Type B pancreatic cell (in vitro differentiated cells): Measurements from ENCODE around the gene SLC7A10. TPM values are rescaled to one million over a fixed set of nuclear protein-coding genes. Genes with fewer than 3 reads are reported as not detected.
"Not testable (repeated sequence)": the region's sequence is repeated elsewhere in the genome, so short reads cannot be mapped to it uniquely, and the experiment has no call there.

Experiments
- DNase-seq: peaks from one replicate; pipeline ENCODE4 v3.0.0; 2021; ENCODE audit warnings: mixed read lengths; ENCODE audit not compliant: unreplicated experiment; ENCODE audit errors: extremely low spot score
- H3K27ac Mint-ChIP-seq: 2 replicates; pipeline ENCODE4 v1.8.0; 2021; ENCODE audit warnings: mild to moderate bottlenecking, mixed read lengths
- H3K27me3 Mint-ChIP-seq: 2 replicates; pipeline ENCODE4 v1.8.0; 2021; ENCODE audit warnings: mixed read lengths
- H3K36me3 Mint-ChIP-seq: 2 replicates; pipeline ENCODE4 v1.8.0; 2021; ENCODE audit warnings: mixed read lengths
- H3K4me1 Mint-ChIP-seq: one replicate; pipeline ENCODE4 v1.8.0; 2021; ENCODE audit warnings: mixed read lengths; ENCODE audit not compliant: unreplicated experiment
- H3K4me3 Mint-ChIP-seq: 2 replicates; pipeline ENCODE4 v1.8.0; 2021; ENCODE audit warnings: mild to moderate bottlenecking, mixed read lengths
- H3K9me3 Mint-ChIP-seq: 2 replicates; pipeline ENCODE4 v1.8.0; 2021; ENCODE audit warnings: mixed read lengths
- CTCF ChIP-seq: fragments of 200-600 bp; sonication (generic); conservative IDR thresholded peaks from 2 replicates; pipeline ENCODE4 v1.5.0; 2021; ENCODE audit warnings: antibody characterized with exemption, mild to moderate bottlenecking
- total RNA-seq: library from RNA; stranded (reverse); gene quantifications from 2 replicates; pipeline ENCODE4 v1.2.1, GENCODE V29; 2021; ENCODE audit warnings: low replicate concordance

SLC7A10 gene
- total RNA-seq, 1 donor from 2014 or later, result 0.68 TPM

GRCh38 chr19:33191501-33191900 is 34.1 kb downstream of the SLC7A10 start:
- TF ChIP-seq CTCF, result no peak
- no peaks in the 10 kb centered on the region for H3K36me3 Mint-ChIP-seq
- H3K4me1 Mint-ChIP-seq, result no peaks in the 10 kb centered on the region
- H3K4me3 Mint-ChIP-seq, result peak overlapping the region; percentile 9
- no peak overlapping the region for H3K27ac Mint-ChIP-seq
- peaks cover 28% of the 10 kb centered on the region for H3K27me3 Mint-ChIP-seq
- DNase-seq, result no peak
- H3K9me3 Mint-ChIP-seq, result no peaks in the 10 kb centered on the region

- not testable (repeated sequence) for H3K4me1 Mint-ChIP-seq, DNase-seq, H3K9me3 Mint-ChIP-seq, H3K4me3 Mint-ChIP-seq, H3K36me3 Mint-ChIP-seq, H3K27ac Mint-ChIP-seq
- peaks cover 28% of the 10 kb centered on the region for H3K27me3 Mint-ChIP-seq
These were observed 34.6 kb downstream of the SLC7A10 start for GRCh38 chr19:33191092-33191491.

- H3K36me3 Mint-ChIP-seq, result no peaks in the 10 kb centered on the region
- H3K27me3 Mint-ChIP-seq, result peaks cover 28% of the 10 kb centered on the region
- no peak overlapping the region for H3K27ac Mint-ChIP-seq
- H3K9me3 Mint-ChIP-seq, result no peaks in the 10 kb centered on the region
- no peak for TF ChIP-seq CTCF
- no peak for DNase-seq
- no peaks in the 10 kb centered on the region for H3K4me1 Mint-ChIP-seq
- H3K4me3 Mint-ChIP-seq, result no peak overlapping the region
These were observed 36.2 kb downstream of the SLC7A10 start for GRCh38 chr19:33189453-33189852.

GRCh38 chr19:33187183-33187540 is 38.5 kb downstream of the SLC7A10 start:
- Mint-ChIP-seq H3K36me3 (no peaks in the 10 kb centered on the region), H3K4me3 (no peak overlapping the region), H3K4me1 (no peaks in the 10 kb centered on the region), H3K9me3 (no peaks in the 10 kb centered on the region), H3K27ac (no peak overlapping the region), H3K27me3 (peaks cover 15% of the 10 kb centered on the region)
- no peak for DNase-seq
- no peak for TF ChIP-seq CTCF

- Mint-ChIP-seq H3K4me1 (no peaks in the 10 kb centered on the region), H3K27me3 (peaks cover 10% of the 10 kb centered on the region), H3K4me3 (no peak overlapping the region), H3K27ac (no peak overlapping the region), H3K9me3 (no peaks in the 10 kb centered on the region), H3K36me3 (no peaks in the 10 kb centered on the region)
- TF ChIP-seq CTCF, result no peak
- no peak for DNase-seq
These were observed 39.0 kb downstream of the SLC7A10 start for GRCh38 chr19:33186431-33187182.

- peaks cover 22% of the 10 kb centered on the region for H3K4me1 Mint-ChIP-seq
- peak overlapping the region; percentile 99 for H3K27ac Mint-ChIP-seq
- H3K27me3 Mint-ChIP-seq, result peaks cover 5% of the 10 kb centered on the region
- peak; percentile 83 for DNase-seq
- peaks cover 8% of the 10 kb centered on the region for H3K36me3 Mint-ChIP-seq
- H3K4me3 Mint-ChIP-seq, result peak overlapping the region; percentile 98
- no peaks in the 10 kb centered on the region for H3K9me3 Mint-ChIP-seq
- TF ChIP-seq CTCF, result peak; percentile 68
These were observed 48.2 kb downstream of the SLC7A10 start for GRCh38 chr19:33177417-33177979.
